IMR-90 (cell line): ENCODE measurements around the gene ADISSP. TPM values are rescaled to one million over a fixed set of nuclear protein-coding genes. Genes with fewer than 3 reads are reported as not detected.

Source experiments
- ATAC-seq: fragments of 200-7000 bp; cut with Tn5 transposase; 2 replicates; pipeline ENCODE4 v1.9.1; 2020; ENCODE audit warnings: low read depth, mild to moderate bottlenecking, moderate library complexity
- BruUV-seq: library from RNA; stranded (reverse); fragments of 400-500 nt; replicated peaks from 2 replicates; lab custom pipeline; 2021; lab: Mats Ljungman, UMichigan
- CTCF ChIA-PET: fragments of 300-600 bp; formaldehyde crosslinking; extraction: SDS; loops from one replicate; lab custom pipeline; 2021; ENCODE audit warnings: antibody characterized with exemption; lab: Yijun Ruan, JAX
- POLR2A ChIA-PET: fragments of 300-600 bp; sonication (Branson Sonifier 250); formaldehyde crosslinking; loops from one replicate; lab custom pipeline; 2022; ENCODE audit warnings: antibody characterized with exemption; ENCODE audit not compliant: unreplicated experiment; lab: Charles Lee
- DNase-seq: peaks from one replicate; pipeline ENCODE4 v3.0.0; 2013
- H2AFZ ChIP-seq: replicated peaks from 2 replicates; pipeline ENCODE3; 2013; ENCODE audit warnings: low read length, mild to moderate bottlenecking; ENCODE audit not compliant: poor library complexity
- H2AK5ac ChIP-seq: 2 replicates; pipeline ENCODE4 v1.6.1; 2013; ENCODE audit warnings: low read depth, low read length, inconsistent platforms
- H2AK9ac ChIP-seq: replicated peaks from 2 replicates; pipeline ENCODE3; 2013; ENCODE audit warnings: mild to moderate bottlenecking, low read depth, low read length, moderate library complexity; ENCODE audit not compliant: poor library complexity
- H2BK120ac ChIP-seq: 2 replicates; pipeline ENCODE4 v1.6.1; 2013; ENCODE audit warnings: low read depth, low read length, inconsistent platforms
- H2BK15ac ChIP-seq: 3 replicates; pipeline ENCODE4 v1.6.1; 2013; ENCODE audit warnings: low read depth, low read length, inconsistent platforms
- H2BK20ac ChIP-seq: 2 replicates; pipeline ENCODE4 v1.6.1; 2013; ENCODE audit warnings: low read depth, mild to moderate bottlenecking, inconsistent platforms, low read length, moderate library complexity
- H2BK5ac ChIP-seq: 2 replicates; pipeline ENCODE4 v1.6.1; 2013; ENCODE audit warnings: mild to moderate bottlenecking, low read depth, low read length, inconsistent platforms; ENCODE audit not compliant: poor library complexity, severe bottlenecking
- H3K14ac ChIP-seq: replicated peaks from 2 replicates; pipeline ENCODE4 v1.6.1; 2013; ENCODE audit warnings: low read depth, low read length, inconsistent platforms
- H3K18ac ChIP-seq: 2 replicates; pipeline ENCODE4 v1.6.1; 2013; ENCODE audit warnings: low read depth, low read length, control low read depth
- H3K23ac ChIP-seq: 2 replicates; pipeline ENCODE4 v1.6.1; 2013; ENCODE audit warnings: low read depth, low read length, inconsistent platforms
- H3K27ac ChIP-seq: 2 replicates; pipeline ENCODE4 v1.5.1; 2013; ENCODE audit warnings: mild to moderate bottlenecking, control low read depth, low read length; ENCODE audit not compliant: insufficient read depth
- H3K27me3 ChIP-seq: 2 replicates; pipeline ENCODE4 v1.6.1; 2013; ENCODE audit warnings: low read length; ENCODE audit not compliant: control insufficient read depth, insufficient read depth
- H3K36me3 ChIP-seq: 2 replicates; pipeline ENCODE4 v1.6.1; 2013; ENCODE audit warnings: low read length, mixed read lengths; ENCODE audit not compliant: control insufficient read depth, insufficient read depth
- H3K4ac ChIP-seq: 2 replicates; pipeline ENCODE4 v1.6.1; 2013; ENCODE audit warnings: low read depth, low read length, inconsistent platforms
- H3K4me1 ChIP-seq: 2 replicates; pipeline ENCODE4 v1.6.1; 2013; ENCODE audit warnings: low read length, mixed read lengths; ENCODE audit not compliant: control insufficient read depth, insufficient read depth
- H3K4me2 ChIP-seq: 2 replicates; pipeline ENCODE4 v1.6.1; 2013; ENCODE audit warnings: low read depth, mild to moderate bottlenecking, control low read depth, low read length, moderate library complexity
- H3K4me3 ChIP-seq: 2 replicates; pipeline ENCODE4 v1.5.1; 2013; ENCODE audit warnings: low read depth, mild to moderate bottlenecking, control low read depth, low read length, moderate library complexity; ENCODE audit not compliant: insufficient read depth
- H3K56ac ChIP-seq: 2 replicates; pipeline ENCODE4 v1.6.1; 2013; ENCODE audit warnings: low read length, inconsistent platforms; ENCODE audit not compliant: insufficient read depth; ENCODE audit errors: extremely low read depth
- H3K79me1 ChIP-seq, 2 experiments: 2 replicates each; pipeline ENCODE4 v1.6.1; 2013; ENCODE audit warnings: low read length in 2 of 2, inconsistent platforms in 1 of 2, low read depth in 1 of 2
- H3K9ac ChIP-seq: 2 replicates; pipeline ENCODE4 v1.6.1; 2013; ENCODE audit warnings: low read depth, low read length, control low read depth
- H3K9me1 ChIP-seq: 2 replicates; pipeline ENCODE4 v1.6.1; 2013; ENCODE audit warnings: low read length, inconsistent platforms; ENCODE audit not compliant: insufficient read depth
- H3K9me3 ChIP-seq: 2 replicates; pipeline ENCODE4 v1.6.1; 2013; ENCODE audit warnings: low read length; ENCODE audit not compliant: control insufficient read depth, insufficient read depth
- H4K20me1 ChIP-seq: 2 replicates; pipeline ENCODE4 v1.6.1; 2013; ENCODE audit warnings: low read length, inconsistent platforms; ENCODE audit not compliant: insufficient read depth
- H4K5ac ChIP-seq: 2 replicates; pipeline ENCODE4 v1.6.1; 2013; ENCODE audit warnings: mild to moderate bottlenecking, low read depth, low read length, control low read depth
- H4K8ac ChIP-seq, 2 experiments: 2 replicates each; pipeline ENCODE4 v1.6.1; 2013; ENCODE audit warnings: low read depth in 2 of 2, low read length in 2 of 2, control low read depth in 1 of 2, inconsistent platforms in 1 of 2
- H4K91ac ChIP-seq: 2 replicates; pipeline ENCODE4 v1.6.1; 2013; ENCODE audit warnings: low read depth, low read length, inconsistent platforms; ENCODE audit not compliant: insufficient read depth
- BHLHE40 ChIP-seq: fragments of 150-350 bp; IDR thresholded peaks from 2 replicates; pipeline ENCODE4 v1.6.1; 2016; ENCODE audit warnings: mild to moderate bottlenecking, low read depth, low read length
- CEBPB ChIP-seq: IDR thresholded peaks from 2 replicates; pipeline ENCODE4 v1.6.1; 2012; ENCODE audit warnings: low read depth, low read length, improper control_type of control experiment
- CHD1 ChIP-seq: IDR thresholded peaks from 2 replicates; pipeline ENCODE4 v1.6.1; 2012; ENCODE audit warnings: low read depth, low read length, improper control_type of control experiment
- CTCF ChIP-seq: conservative IDR thresholded peaks from 2 replicates; pipeline ENCODE4 v1.5.1; 2012; ENCODE audit warnings: mild to moderate bottlenecking, low read depth, low read length, improper control_type of control experiment
- ELK1 ChIP-seq: fragments of 150-350 bp; IDR thresholded peaks from 2 replicates; pipeline ENCODE4 v1.6.1; 2016; ENCODE audit warnings: low read depth, mild to moderate bottlenecking, low read length, moderate library complexity, borderline replicate concordance
- FOS ChIP-seq: fragments of 150-350 bp; IDR thresholded peaks from 2 replicates; pipeline ENCODE4 v1.6.1; 2016; ENCODE audit warnings: low read depth, low read length
- MAFK ChIP-seq: IDR thresholded peaks from 2 replicates; pipeline ENCODE4 v1.6.1; 2012; ENCODE audit warnings: low read depth, low read length, improper control_type of control experiment
- MAZ ChIP-seq: IDR thresholded peaks from 2 replicates; pipeline ENCODE4 v1.6.1; 2012; ENCODE audit warnings: low read depth, mild to moderate bottlenecking, low read length, improper control_type of control experiment, moderate library complexity, borderline replicate concordance
- MXI1 ChIP-seq: IDR thresholded peaks from 2 replicates; pipeline ENCODE4 v1.6.1; 2012; ENCODE audit warnings: low read depth, mild to moderate bottlenecking, low read length, moderate library complexity, borderline replicate concordance
- NFE2L2 ChIP-seq: fragments of 150-350 bp; IDR thresholded peaks from 2 replicates; pipeline ENCODE4 v1.6.1; 2016; ENCODE audit warnings: low read depth, mild to moderate bottlenecking, low read length
- POLR2A ChIP-seq: IDR thresholded peaks from 2 replicates; pipeline ENCODE4 v1.6.1; 2012; ENCODE audit warnings: mild to moderate bottlenecking, low read depth, low read length
- RAD21 ChIP-seq: IDR thresholded peaks from 2 replicates; pipeline ENCODE4 v1.6.1; 2012; ENCODE audit warnings: low read length, improper control_type of control experiment
- RCOR1 ChIP-seq: IDR thresholded peaks from 2 replicates; pipeline ENCODE4 v1.6.1; 2012; ENCODE audit warnings: mild to moderate bottlenecking, low read length, improper control_type of control experiment; ENCODE audit not compliant: insufficient replicate concordance
- RFX5 ChIP-seq: IDR thresholded peaks from 2 replicates; pipeline ENCODE4 v1.8.0; 2012; ENCODE audit warnings: low read depth, mild to moderate bottlenecking, low read length, moderate library complexity
- SMC3 ChIP-seq: fragments of 150-350 bp; IDR thresholded peaks from 2 replicates; pipeline ENCODE4 v1.6.1; 2016; ENCODE audit warnings: low read depth, mild to moderate bottlenecking, antibody characterized with exemption, low read length, moderate library complexity
- USF2 ChIP-seq: fragments of 150-350 bp; IDR thresholded peaks from 2 replicates; pipeline ENCODE4 v1.6.1; 2017; ENCODE audit warnings: mild to moderate bottlenecking, antibody characterized with exemption, low read length, low read depth
- WGBS, 2 experiments: methylation state at CpG; one replicate each; pipeline versions ENCODE4 v1.1.5 to v1.1.7; 2013; ENCODE audit warnings: missing lambda C conversion rate in 2 of 2; ENCODE audit not compliant: insufficient read length in 1 of 2; ENCODE audit errors: extremely low coverage in 2 of 2; 5-methylcytosine and 5-hydroxymethylcytosine counted together
- dilution Hi-C: fragments of 300-500 bp; cut with HindIII; formaldehyde crosslinking; loops from one replicate; pipeline ENCODE4 v1.14.3; 2018; ENCODE audit warnings: low sequenced_read_pairs; ENCODE audit not compliant: unreplicated experiment
- in situ Hi-C: fragments of 300-500 bp; cut with MboI; formaldehyde crosslinking; loops from 3 replicates; pipeline ENCODE4 v1.14.3; 2019; ENCODE audit warnings: low sequenced_read_pairs, inconsistent platforms, mixed read lengths
- intact Hi-C: fragments of 100-400 bp; cut with micrococcal nuclease; formaldehyde crosslinking; loops from 2 replicates; pipeline ENCODE4 v1.10.0; 2022
- polyA plus RNA-seq, 3 experiments: library from polyadenylated mRNA; depleted of rRNA; stranded (reverse); fragments of >200 nt; gene quantifications; 2 replicates each; pipeline ENCODE4 v1.2.3, GENCODE V29; 2012; ENCODE audit warnings: low replicate concordance in 1 of 3
- total RNA-seq: library from RNA; depleted of rRNA; stranded (reverse); fragments of >200 nt; gene quantifications from 2 replicates; pipeline ENCODE4 v1.2.3, GENCODE V29; 2012

The ADISSP gene
- total and polyA plus RNA-seq, 2 of the 4 experiments (the other 2 are of a cell fraction): 31.9 to 58.2 TPM

- Histone ChIP-seq H2AK5ac (no peak overlapping the region), H3K27me3 (peaks cover 20% of the 10 kb centered on the region), H3K23ac (no peak overlapping the region), H4K8ac (no peak overlapping the region), H3K56ac (no peak overlapping the region), H3K9me3 (no peaks in the 10 kb centered on the region), H3K4ac (no peak overlapping the region), H4K20me1 (no peaks in the 10 kb centered on the region), H3K9ac (no peak overlapping the region), H2BK20ac (no peak overlapping the region), H3K9me1 (no peaks in the 10 kb centered on the region), H3K18ac (no peak overlapping the region), H2AK9ac (peak overlapping the region; percentile 13), H4K91ac (no peak overlapping the region), H3K4me1 (no peaks in the 10 kb centered on the region), H2BK5ac (no peak overlapping the region), H2BK15ac (no peak overlapping the region), H2BK120ac (no peak overlapping the region), H3K4me2 (no peak overlapping the region), H3K27ac (no peak overlapping the region), H3K36me3 (no peaks in the 10 kb centered on the region), H3K4me3 (no peak overlapping the region), H2AFZ (no peak overlapping the region), H3K79me1 (no peaks in the 10 kb centered on the region), H4K5ac (no peak overlapping the region), H3K14ac (no peak overlapping the region)
- POLR2A ChIA-PET: interaction anchor here (0.9 kb wide), 1 partner anchor 80 kb away, joined by 4 read pairs; the partner anchor contains the start of gene AP5S1
- in situ Hi-C loops (no loop called here), intact Hi-C loops (no loop called here), dilution Hi-C loops (no loop called here)
- CTCF ChIA-PET: interaction anchor here (0.6 to 1.4 kb wide), 2 partner anchors 13 to 44 kb away, joined by 3 read pairs; no protein-coding TSS in a partner anchor
- TF ChIP-seq BHLHE40: no peak
- TF ChIP-seq NFE2L2: no peak
- no peak for TF ChIP-seq MXI1
- no peak for TF ChIP-seq RFX5
- TF ChIP-seq CTCF: no peak
- no peak for TF ChIP-seq ELK1
- no peak for TF ChIP-seq POLR2A
- no peak for TF ChIP-seq MAZ
- no peak for TF ChIP-seq RCOR1
- TF ChIP-seq RAD21: no peak
- TF ChIP-seq MAFK: no peak
- TF ChIP-seq CHD1: no peak
- no peak for TF ChIP-seq FOS
- no peak for TF ChIP-seq CEBPB
- no peak for TF ChIP-seq SMC3
- TF ChIP-seq USF2: no peak
- DNase-seq: no peak
- WGBS, 2 experiments: no CpG with 5 or more reads among the region's 7 CpGs
- BruUV-seq: no TSS peak
- no peak for ATAC-seq
These were observed 27.6 kb downstream of the ADISSP start for GRCh38 chr20:3739926-3740451.
